Epidermal melanocyte (primary cell): ENCODE measurements around the gene ADARB2.

Experiments used
- DNase-seq: peaks from one replicate; pipeline ENCODE4 v3.0.0; 2011; ENCODE audit warnings: low spot score; ENCODE audit not compliant: insufficient read length

ADARB2 gene

GRCh38 chr10:1183701-1184100 lies 553.6 kb downstream of the ADARB2 start:
- no peak for DNase-seq

GRCh38 chr10:1183033-1183396 lies 554.3 kb downstream of the ADARB2 start:
- no peak for DNase-seq

- no peak for DNase-seq
These were observed 554.9 kb downstream of the ADARB2 start for GRCh38 chr10:1182280-1183032.

GRCh38 chr10:1180836-1181235 lies 556.5 kb downstream of the ADARB2 start:
- DNase-seq = no peak

GRCh38 chr10:1180071-1180730 lies 557.1 kb downstream of the ADARB2 start:
- no peak for DNase-seq

GRCh38 chr10:1179346-1180070 lies 557.8 kb downstream of the ADARB2 start:
- DNase-seq = no peak

GRCh38 chr10:1178506-1178905 lies 558.8 kb downstream of the ADARB2 start:
- no peak for DNase-seq

GRCh38 chr10:1177936-1178335 lies 559.4 kb downstream of the ADARB2 start:
- no peak for DNase-seq

GRCh38 chr10:1175956-1176565 lies 561.3 kb downstream of the ADARB2 start:
- DNase-seq = no peak

- no peak for DNase-seq
These were observed 563.3 kb downstream of the ADARB2 start for GRCh38 chr10:1174022-1174421.

GRCh38 chr10:1173091-1173490 lies 564.2 kb downstream of the ADARB2 start:
- no peak for DNase-seq

- DNase-seq = no peak
These were observed 564.9 kb downstream of the ADARB2 start for GRCh38 chr10:1172256-1172984.

- no peak for DNase-seq
These were observed 565.7 kb downstream of the ADARB2 start for GRCh38 chr10:1171586-1171985.

- no peak for DNase-seq
These were observed 566.1 kb downstream of the ADARB2 start for GRCh38 chr10:1171182-1171581.

- no peak for DNase-seq
These were observed 566.5 kb downstream of the ADARB2 start for GRCh38 chr10:1170867-1171180.

GRCh38 chr10:1169981-1170866 lies 567.1 kb downstream of the ADARB2 start:
- DNase-seq = no peak

- DNase-seq = no peak
These were observed 568.0 kb downstream of the ADARB2 start for GRCh38 chr10:1169186-1169885.

GRCh38 chr10:1168763-1169162 lies 568.6 kb downstream of the ADARB2 start:
- no peak for DNase-seq

- no peak for DNase-seq
These were observed 570.5 kb downstream of the ADARB2 start for GRCh38 chr10:1166828-1167275.
